ENCODE data around the gene SNUPN.

- TF ChIP-seq CTCF (conservative IDR thresholded peaks at IDR 0.05 in 1 of 2, IDR thresholded peaks at IDR 0.05 in 1 of 2; ENCODE audit: low read depth in 1 of 2, low read length in 2 of 2): no peak
- no peak for TF ChIP-seq EZH2 (IDR thresholded peaks at IDR 0.05; ENCODE audit: low read length, missing control alignments)
Measured at GRCh38 chr15:75589071-75589470, 36.5 kb downstream of the SNUPN start.
